HAP-1 (cell line): Measurements from ENCODE around the gene SNAPC5.
A peak's percentile ranks its signal among the peaks of the same experiment; 100 is the strongest.
"Not testable (repeated sequence)": the region's sequence is repeated elsewhere in the genome, so short reads cannot be mapped to it uniquely, and the experiment has no call there.

Experiments
- DNase-seq, 2 experiments: peaks; one replicate each; pipeline ENCODE4 v3.0.0-alpha.2; 2016 to 2020; ENCODE audit warnings: low spot score in 2 of 2
- H3K27me3 ChIP-seq: fragments of 250-450 bp; sonication (Bioruptor Pico); 2 replicates; pipeline ENCODE4 v1.5.1; 2020; ENCODE audit warnings: low read depth, mild to moderate bottlenecking, moderate library complexity
- H3K36me3 ChIP-seq: fragments of 250-450 bp; sonication (Bioruptor Pico); replicated peaks from 2 replicates; pipeline ENCODE4 v1.5.1; 2020; ENCODE audit warnings: mild to moderate bottlenecking
- H3K4me1 ChIP-seq: fragments of 250-450 bp; sonication (Bioruptor Pico); 2 replicates; pipeline ENCODE4 v1.5.1; 2020; ENCODE audit warnings: mild to moderate bottlenecking
- H3K4me3 ChIP-seq: fragments of 250-450 bp; sonication (Bioruptor Pico); 2 replicates; pipeline ENCODE4 v1.5.1; 2020; ENCODE audit warnings: mild to moderate bottlenecking, moderate library complexity
- H3K9me3 ChIP-seq: fragments of 250-450 bp; sonication (Bioruptor Pico); 2 replicates; pipeline ENCODE4 v1.5.1; 2020; ENCODE audit warnings: mild to moderate bottlenecking, moderate library complexity
- in situ Hi-C: fragments of 300-500 bp; cut with MboI; formaldehyde crosslinking; loops from 3 replicates; pipeline ENCODE4 v1.14.3; 2020; ENCODE audit warnings: low sequenced_read_pairs, inconsistent platforms, mixed read lengths

SNAPC5 gene

GRCh38 chr15:66503780-66504562 lies 6.4 kb upstream of the SNAPC5 start:
- peaks cover 14% of the 10 kb centered on the region for H3K4me1 ChIP-seq
- in situ Hi-C loops = no loop called here

DNA sequence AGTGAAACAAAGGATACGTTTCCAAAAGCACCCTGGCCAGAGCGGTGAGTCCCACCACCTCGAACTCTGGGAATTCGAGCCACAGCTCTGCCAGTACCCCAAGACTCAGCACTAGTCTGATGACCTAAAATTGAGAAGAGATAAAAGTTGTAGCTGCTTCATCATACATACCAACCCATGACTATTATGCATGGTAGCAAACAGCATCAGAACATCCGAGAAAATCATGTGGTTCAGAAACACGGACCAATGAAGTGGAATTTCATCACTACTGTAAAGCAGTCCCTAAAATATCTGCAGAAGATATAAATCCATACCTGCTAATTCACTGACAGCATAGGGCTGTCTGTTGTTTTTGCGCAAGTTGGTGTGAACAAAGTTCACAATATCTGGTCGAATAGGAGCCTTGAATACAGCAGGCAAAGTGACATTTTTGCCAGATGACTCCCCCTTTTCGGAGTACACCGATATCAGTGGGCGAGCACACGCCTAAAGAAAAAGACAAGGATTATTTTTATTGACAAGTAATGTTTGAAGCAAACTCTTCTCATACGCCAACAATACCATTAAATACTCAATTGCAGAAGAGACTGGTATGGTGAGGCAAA lies 5.6 kb upstream of the SNAPC5 start:
- peaks cover 64% of the 10 kb centered on the region for H3K36me3 ChIP-seq
- in situ Hi-C loops, DNase-seq, H3K9me3 ChIP-seq, H3K27me3 ChIP-seq: not testable (repeated sequence)
- H3K4me1 ChIP-seq = peaks cover 14% of the 10 kb centered on the region
- peak overlapping the region; percentile 92 for H3K4me3 ChIP-seq

More at GRCh38 chr15:66503780-66504562, 6.4 kb upstream of the SNAPC5 start:
- no peak for DNase-seq
- no peaks in the 10 kb centered on the region for H3K27me3 ChIP-seq
- peaks cover 62% of the 10 kb centered on the region for H3K36me3 ChIP-seq
- peak overlapping the region; percentile 92 for H3K4me3 ChIP-seq
- H3K9me3 ChIP-seq = no peaks in the 10 kb centered on the region

DNA sequence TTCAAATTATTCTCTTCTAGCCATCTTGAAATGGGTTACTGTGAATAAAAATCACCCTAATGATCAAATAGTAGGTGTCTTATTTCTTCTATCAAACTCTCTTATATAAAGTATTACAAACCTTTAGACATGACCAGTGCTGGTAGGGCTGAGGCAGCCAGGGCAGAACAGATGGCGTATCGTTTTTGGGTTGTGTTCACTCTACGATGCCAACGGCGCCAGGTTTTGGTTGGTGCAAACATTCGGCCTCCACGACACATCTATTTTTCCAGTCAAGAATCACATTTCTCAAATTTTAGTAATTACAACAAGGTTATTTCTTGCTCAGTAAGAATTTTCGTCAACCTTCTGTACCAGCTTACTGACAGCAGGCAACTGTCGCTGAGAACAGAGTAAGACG lies 4.9 kb upstream of the SNAPC5 start:
- no peak for DNase-seq
- Histone ChIP-seq H3K27me3 (no peaks in the 10 kb centered on the region), H3K36me3 (peaks cover 71% of the 10 kb centered on the region), H3K4me1 (peaks cover 14% of the 10 kb centered on the region), H3K9me3 (no peaks in the 10 kb centered on the region), H3K4me3 (peak overlapping the region; percentile 92)
- in situ Hi-C loops = no loop called here

GRCh38 chr15:66500346-66500745 lies 2.8 kb upstream of the SNAPC5 start:
- DNase-seq = peak in 1 of 2 experiments; percentile 17
- Histone ChIP-seq H3K36me3 (peaks cover 81% of the 10 kb centered on the region), H3K4me1 (peaks cover 16% of the 10 kb centered on the region)
- in situ Hi-C loops, H3K9me3 ChIP-seq, H3K4me3 ChIP-seq, H3K27me3 ChIP-seq: not testable (repeated sequence)

GRCh38 chr15:66498501-66499386 lies 1.2 kb upstream of the SNAPC5 start:
- H3K27me3 ChIP-seq = no peaks in the 10 kb centered on the region
- in situ Hi-C loops = loop anchor here (5.0 kb wide), 1 partner anchor 111 kb away; the partner anchor contains the start of gene MAP2K1
- H3K36me3 ChIP-seq = peaks cover 89% of the 10 kb centered on the region
- H3K4me3 ChIP-seq = no peak overlapping the region
- H3K4me1 ChIP-seq = peaks cover 16% of the 10 kb centered on the region
- H3K9me3 ChIP-seq = no peaks in the 10 kb centered on the region
- DNase-seq = peak; percentile 26 to 71

DNA sequence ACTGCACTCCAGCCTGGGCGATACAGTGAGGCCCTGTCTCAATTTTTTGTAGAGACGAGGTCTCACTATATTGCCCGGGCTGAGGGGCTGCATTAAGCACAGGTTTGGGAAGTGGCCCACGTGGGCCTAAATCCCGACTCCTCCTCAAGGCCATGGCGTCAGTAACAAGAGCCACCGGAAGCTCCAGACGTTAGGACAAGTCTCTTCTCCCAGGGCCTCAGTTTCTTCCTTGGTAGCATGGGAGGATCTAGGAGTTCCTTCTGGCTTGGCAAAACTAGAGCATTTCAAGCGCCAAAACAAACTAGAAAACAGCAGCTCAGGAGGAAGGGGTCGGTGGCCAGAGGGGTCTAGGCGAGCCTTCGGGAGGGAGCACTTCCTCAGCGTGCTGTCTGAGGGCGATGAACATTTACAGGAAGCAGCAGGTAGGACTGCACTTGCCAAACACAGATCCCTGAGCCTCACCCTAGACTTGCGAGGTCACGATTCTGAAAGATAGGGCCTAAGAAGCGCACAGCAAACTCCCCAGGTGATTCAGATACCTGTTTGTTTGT lies 536 bp downstream of the SNAPC5 start:
- Histone ChIP-seq H3K4me1 (peaks cover 11% of the 10 kb centered on the region), H3K4me3 (peak overlapping the region; percentile 87), H3K9me3 (no peaks in the 10 kb centered on the region), H3K36me3 (peaks cover 89% of the 10 kb centered on the region), H3K27me3 (no peaks in the 10 kb centered on the region)
- DNase-seq = peak in 1 of 2 experiments; percentile 53
- in situ Hi-C loops = loop anchor here (5.0 kb wide), 1 partner anchor 110 kb away; the partner anchor contains the start of gene MAP2K1

GRCh38 chr15:66494262-66494661 lies 3.3 kb downstream of the SNAPC5 start:
- DNase-seq = peak in 1 of 2 experiments; percentile 9
- Histone ChIP-seq H3K27me3 (no peaks in the 10 kb centered on the region), H3K4me3 (no peak overlapping the region), H3K36me3 (peaks cover 85% of the 10 kb centered on the region), H3K9me3 (no peaks in the 10 kb centered on the region), H3K4me1 (peaks cover 4% of the 10 kb centered on the region; the same call in 1 of the 2 replicates)
- in situ Hi-C loops = no loop called here

DNA sequence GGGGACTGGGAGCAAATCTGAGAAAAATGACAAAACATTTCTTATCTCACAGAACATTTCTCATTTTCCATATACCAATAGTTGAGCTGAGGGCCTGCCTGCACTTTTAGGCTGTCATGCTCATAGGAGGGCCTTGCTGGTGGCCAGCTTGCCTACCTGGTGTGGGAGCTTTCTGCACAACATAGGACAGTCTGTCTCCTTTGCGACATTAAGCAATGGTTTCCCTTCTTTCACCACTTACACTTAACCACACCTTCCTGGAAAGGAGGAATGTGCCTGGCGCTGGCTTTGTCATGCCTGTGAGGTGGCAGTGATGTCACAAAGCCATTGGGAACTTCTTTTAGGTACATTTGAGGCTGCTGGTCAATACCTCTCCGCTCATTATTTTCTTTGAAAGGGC lies 5.7 kb downstream of the SNAPC5 start:
- Histone ChIP-seq H3K4me1 (peaks cover 4% of the 10 kb centered on the region; the same call in 1 of the 2 replicates), H3K36me3 (peaks cover 80% of the 10 kb centered on the region), H3K4me3 (no peak overlapping the region), H3K9me3 (no peaks in the 10 kb centered on the region), H3K27me3 (no peaks in the 10 kb centered on the region)
- DNase-seq = peak in 1 of 2 experiments; percentile 10
- in situ Hi-C loops = no loop called here

- peaks cover 79% of the 10 kb centered on the region for H3K36me3 ChIP-seq
- in situ Hi-C loops = no loop called here
- no peaks in the 10 kb centered on the region for H3K9me3 ChIP-seq
- H3K27me3 ChIP-seq = no peaks in the 10 kb centered on the region
- H3K4me3 ChIP-seq = no peak overlapping the region
- H3K4me1 ChIP-seq = no peaks in the 10 kb centered on the region
- DNase-seq = no peak
Observed at GRCh38 chr15:66489179-66489791, 8.3 kb downstream of the SNAPC5 start.

GRCh38 chr15:66488525-66488924 lies 9.0 kb downstream of the SNAPC5 start:
- in situ Hi-C loops = no loop called here
- Histone ChIP-seq H3K4me1 (no peaks in the 10 kb centered on the region), H3K4me3 (no peak overlapping the region), H3K36me3 (peaks cover 71% of the 10 kb centered on the region), H3K27me3 (no peaks in the 10 kb centered on the region), H3K9me3 (no peaks in the 10 kb centered on the region)
- DNase-seq = no peak

DNA sequence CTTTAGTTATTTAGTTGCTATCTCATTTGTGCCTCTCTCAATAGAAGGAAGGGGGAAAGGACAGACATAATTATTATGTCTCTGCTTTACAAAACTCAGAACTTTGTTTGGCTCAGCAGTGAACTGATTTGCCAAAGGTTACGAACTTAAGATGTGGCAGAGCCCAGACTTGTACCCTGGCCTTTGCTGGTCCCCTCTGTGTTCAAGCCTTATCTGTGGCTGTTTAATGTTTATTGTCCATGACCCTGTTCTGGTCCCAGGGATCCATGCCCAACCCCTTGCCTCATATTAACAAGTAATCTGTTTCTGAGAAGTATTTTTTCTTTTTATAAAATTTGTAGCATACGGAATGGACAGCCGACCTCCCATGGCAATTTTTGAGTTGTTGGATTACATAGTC lies 10.7 kb downstream of the SNAPC5 start:
- Histone ChIP-seq H3K9me3 (no peaks in the 10 kb centered on the region), H3K4me3 (no peak overlapping the region), H3K4me1 (no peaks in the 10 kb centered on the region), H3K36me3 (peaks cover 61% of the 10 kb centered on the region), H3K27me3 (no peaks in the 10 kb centered on the region)
- DNase-seq = no peak
- in situ Hi-C loops = no loop called here

- in situ Hi-C loops = no loop called here
- H3K27me3 ChIP-seq = no peaks in the 10 kb centered on the region
- peaks cover 52% of the 10 kb centered on the region for H3K36me3 ChIP-seq
- H3K4me1 ChIP-seq = no peaks in the 10 kb centered on the region
- no peak for DNase-seq
- H3K9me3 ChIP-seq = no peaks in the 10 kb centered on the region
- no peak overlapping the region for H3K4me3 ChIP-seq
Observed at GRCh38 chr15:66484539-66485112, 12.9 kb downstream of the SNAPC5 start.

DNA sequence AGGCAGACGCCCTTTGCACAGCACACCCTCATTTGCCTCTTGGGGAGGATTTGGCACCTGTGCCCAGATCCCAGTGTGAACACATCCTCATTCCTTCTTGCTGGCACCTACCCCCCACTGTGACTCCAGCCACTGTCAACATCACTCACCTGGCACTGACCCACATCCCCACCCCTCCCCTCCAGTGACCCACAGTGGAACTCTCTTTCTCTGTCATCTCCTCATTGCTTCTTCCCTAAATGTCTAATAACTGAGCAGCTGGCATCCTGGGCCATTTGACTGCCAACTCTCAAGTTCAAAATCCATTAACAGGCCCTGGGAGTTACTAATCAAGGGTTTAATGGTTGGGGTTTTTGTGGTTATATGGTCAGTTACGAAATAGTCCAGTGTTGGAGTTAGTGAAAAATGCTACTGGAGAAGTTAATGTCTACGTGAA lies 14.4 kb downstream of the SNAPC5 start:
- H3K4me1 ChIP-seq = no peaks in the 10 kb centered on the region
- peaks cover 38% of the 10 kb centered on the region for H3K36me3 ChIP-seq
- no peak overlapping the region for H3K4me3 ChIP-seq
- no peak for DNase-seq
- no peaks in the 10 kb centered on the region for H3K27me3 ChIP-seq
- in situ Hi-C loops = no loop called here
- H3K9me3 ChIP-seq = no peaks in the 10 kb centered on the region
